BE2C (cell line): ENCODE data around the gene TPD52L1.

Source experiments
- DNase-seq: peaks from one replicate; pipeline ENCODE4 v3.0.0-alpha.2; 2020
- H3K27me3 ChIP-seq: fragments of 250-450 bp; sonication (Bioruptor Pico); 2 replicates; pipeline ENCODE4 v1.5.1; 2020; ENCODE audit warnings: mild to moderate bottlenecking
- H3K36me3 ChIP-seq: fragments of 250-450 bp; sonication (Bioruptor Pico); 2 replicates; pipeline ENCODE4 v1.5.1; 2020; ENCODE audit warnings: mild to moderate bottlenecking
- H3K4me1 ChIP-seq: fragments of 250-450 bp; sonication (Bioruptor Pico); 2 replicates; pipeline ENCODE4 v1.5.1; 2020
- H3K4me3 ChIP-seq: 2 replicates; pipeline ENCODE4 v1.5.1; 2011; ENCODE audit warnings: low read depth, low read length
- H3K9me3 ChIP-seq: fragments of 250-450 bp; sonication (Bioruptor Pico); 2 replicates; pipeline ENCODE4 v1.5.1; 2020
- CTCF ChIP-seq: IDR thresholded peaks from 2 replicates; pipeline ENCODE4 v1.5.1; 2012; ENCODE audit warnings: mild to moderate bottlenecking, low read depth, low read length

Gene TPD52L1

GRCh38 chr6:125232466-125232865 lies 78.9 kb downstream of the TPD52L1 start:
- Histone ChIP-seq H3K4me3 (no peak overlapping the region), H3K9me3 (no peaks in the 10 kb centered on the region), H3K27me3 (no peaks in the 10 kb centered on the region), H3K4me1 (no peaks in the 10 kb centered on the region), H3K36me3 (no peaks in the 10 kb centered on the region)
- DNase-seq = no peak
- no peak for TF ChIP-seq CTCF

DNA sequence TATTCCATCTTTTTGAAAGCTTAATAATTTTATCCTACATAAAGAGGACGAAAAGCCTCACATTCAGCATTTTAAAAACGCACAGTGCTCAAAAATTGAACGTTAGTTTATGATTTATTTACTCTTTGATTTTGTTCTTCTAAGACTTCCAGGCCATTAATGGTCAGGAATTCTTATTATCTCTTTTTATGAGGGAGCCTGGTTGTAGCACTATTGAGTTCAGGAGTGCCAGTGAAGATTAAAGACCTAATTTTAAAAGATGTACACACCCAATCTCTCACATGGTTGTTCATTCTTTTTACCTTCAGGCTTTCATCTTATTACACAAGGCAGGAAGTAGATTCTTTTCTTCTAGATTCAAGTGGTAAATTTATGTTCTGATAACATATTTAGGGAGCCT lies 79.6 kb downstream of the TPD52L1 start:
- H3K36me3 ChIP-seq = no peaks in the 10 kb centered on the region
- no peak for TF ChIP-seq CTCF
- no peaks in the 10 kb centered on the region for H3K27me3 ChIP-seq
- H3K4me1 ChIP-seq = no peaks in the 10 kb centered on the region
- H3K4me3 ChIP-seq = no peak overlapping the region
- H3K9me3 ChIP-seq = no peaks in the 10 kb centered on the region
- DNase-seq = no peak

DNA sequence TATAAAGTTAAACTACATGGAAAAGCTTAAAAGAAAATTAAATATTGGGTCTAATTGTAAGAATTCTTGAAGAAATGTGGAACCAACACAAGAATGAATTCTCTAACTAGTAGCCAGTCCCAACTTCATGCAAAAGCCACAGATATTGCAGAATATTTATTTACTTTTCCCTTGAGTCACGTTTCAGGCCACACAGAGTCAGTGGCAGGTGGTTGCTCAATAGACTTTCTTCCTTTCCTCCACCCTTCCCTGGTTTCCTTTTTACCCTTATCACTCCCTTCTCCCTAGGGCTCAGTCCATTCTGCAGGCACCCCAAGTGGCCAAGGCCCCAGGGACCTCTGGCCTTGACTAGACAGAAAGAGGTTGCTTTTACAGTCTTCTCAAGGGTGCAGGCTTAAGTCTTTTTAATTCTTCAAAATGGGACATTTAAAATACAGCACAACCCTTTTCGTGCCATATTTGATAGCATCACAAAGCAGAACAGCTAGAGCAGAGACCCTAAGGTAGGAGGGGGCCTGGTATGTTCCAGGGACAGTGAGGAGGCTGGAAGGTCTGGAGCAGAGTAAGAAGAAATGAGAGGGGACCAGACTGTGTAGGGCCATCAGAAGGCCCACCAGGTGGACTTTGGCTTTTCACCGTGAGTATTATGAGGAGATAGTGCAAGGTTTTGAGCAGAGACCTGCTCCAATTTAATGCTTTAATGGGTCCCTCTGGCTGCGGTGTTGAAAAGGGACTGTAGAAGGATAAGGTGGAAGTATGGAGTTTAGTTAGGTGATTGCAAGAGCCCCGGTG lies 83.2 kb downstream of the TPD52L1 start:
- Histone ChIP-seq H3K27me3 (no peaks in the 10 kb centered on the region), H3K9me3 (no peaks in the 10 kb centered on the region), H3K4me1 (no peaks in the 10 kb centered on the region), H3K36me3 (no peaks in the 10 kb centered on the region), H3K4me3 (no peak overlapping the region)
- no peak for TF ChIP-seq CTCF
- no peak for DNase-seq

- DNase-seq = no peak
- Histone ChIP-seq H3K27me3 (no peaks in the 10 kb centered on the region), H3K9me3 (no peaks in the 10 kb centered on the region), H3K4me3 (no peak overlapping the region), H3K4me1 (no peaks in the 10 kb centered on the region), H3K36me3 (no peaks in the 10 kb centered on the region)
- TF ChIP-seq CTCF = no peak
These were observed 84.2 kb downstream of the TPD52L1 start for GRCh38 chr6:125237764-125238163.

DNA sequence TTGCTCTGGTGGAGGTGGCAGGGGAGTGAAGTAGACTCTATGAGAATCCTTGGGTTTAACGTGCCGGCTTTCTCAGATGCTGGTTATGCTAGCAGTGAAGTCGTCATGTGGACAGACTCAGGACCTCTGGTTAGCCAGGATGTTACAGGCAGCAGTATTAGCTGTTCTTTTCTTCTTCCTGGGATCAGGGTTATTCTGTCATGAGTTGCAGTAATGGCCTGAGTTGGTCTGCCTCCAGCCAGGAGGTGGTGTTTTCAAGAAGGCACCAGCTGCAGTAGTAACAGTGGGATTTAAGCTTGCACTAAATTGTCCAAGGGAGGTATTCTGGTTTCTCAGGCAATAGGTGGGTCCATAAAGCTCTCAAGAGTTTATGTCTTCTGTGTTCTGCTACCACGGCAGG lies 91.5 kb downstream of the TPD52L1 start:
- DNase-seq = no peak
- Histone ChIP-seq H3K27me3 (no peaks in the 10 kb centered on the region; the same call in 1 of the 2 replicates), H3K36me3 (no peaks in the 10 kb centered on the region), H3K4me3 (no peak overlapping the region), H3K9me3 (no peaks in the 10 kb centered on the region), H3K4me1 (no peaks in the 10 kb centered on the region)
- TF ChIP-seq CTCF = no peak

DNA sequence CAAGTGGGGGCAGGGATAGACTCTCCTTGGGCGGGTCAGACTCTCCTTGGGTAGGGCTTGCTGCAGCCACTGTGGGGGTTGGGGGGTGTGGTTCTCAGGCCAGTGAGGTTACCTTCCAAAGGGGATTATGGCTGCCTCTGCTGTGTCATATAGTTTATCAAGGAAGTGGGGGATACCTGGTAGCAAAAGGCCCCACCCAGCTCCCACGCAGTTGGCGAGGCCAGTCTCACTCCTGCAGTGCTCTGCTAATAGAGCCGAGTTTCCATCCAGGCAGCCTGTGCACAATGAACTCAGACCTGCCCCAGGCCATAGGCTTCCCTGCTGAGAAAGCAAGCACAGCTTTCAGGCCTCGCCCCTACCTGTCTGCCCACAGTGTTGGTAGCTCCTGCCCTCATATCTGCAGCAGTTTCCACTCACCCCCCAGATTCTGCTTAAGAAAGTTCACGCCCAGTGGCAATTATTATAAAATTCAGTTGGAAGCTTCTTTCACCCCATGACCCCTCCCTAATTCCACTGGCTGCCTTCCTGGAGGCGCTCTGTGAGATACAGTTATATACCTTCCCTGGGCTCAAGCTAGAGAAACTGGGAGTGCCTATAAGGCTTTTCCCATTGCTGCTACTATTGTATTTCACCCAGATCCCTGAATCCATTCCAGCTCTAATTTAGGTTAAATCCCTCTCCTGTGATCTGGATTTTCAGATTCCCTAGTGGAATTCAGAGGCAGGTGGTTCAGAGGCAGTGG lies 92.1 kb downstream of the TPD52L1 start:
- no peak for DNase-seq
- no peaks in the 10 kb centered on the region for H3K9me3 ChIP-seq
- H3K4me3 ChIP-seq = no peak overlapping the region
- H3K27me3 ChIP-seq = no peaks in the 10 kb centered on the region; the same call in 1 of the 2 replicates
- H3K36me3 ChIP-seq = no peaks in the 10 kb centered on the region
- no peak for TF ChIP-seq CTCF
- no peaks in the 10 kb centered on the region for H3K4me1 ChIP-seq
